ENCODE results near the gene PLN.

Gene PLN

GRCh38 chr6:118565311-118565960 lies 17.3 kb downstream of the PLN start:
- DNase-seq (ENCODE audit: extremely low spot score): peak; percentile 20
- ChIA-PET POLR2A (no interaction called here), CTCF (interaction anchor here (0.6 to 1.8 kb wide), 4 partner anchors 15 to 331 kb away, joined by 4 to 6 read pairs (median 4); no protein-coding TSS in a partner anchor)
- TF ChIP-seq SUZ12 (IDR thresholded peaks at IDR 0.05) (no peak), FOXM1 (IDR thresholded peaks at IDR 0.05; ENCODE audit: borderline replicate concordance) (no peak), PKNOX1 (IDR thresholded peaks at IDR 0.05) (no peak), ELF4 (IDR thresholded peaks at IDR 0.05) (no peak), LEF1 (IDR thresholded peaks at IDR 0.05; ENCODE audit: borderline replicate concordance) (no peak), BHLHE40 (IDR thresholded peaks at IDR 0.05; ENCODE audit: borderline replicate concordance) (no peak), NFRKB (IDR thresholded peaks at IDR 0.05) (no peak)

- CTCF ChIA-PET: no interaction called here
Observed at GRCh38 chr6:118567974-118568373, 19.9 kb downstream of the PLN start.

DNA sequence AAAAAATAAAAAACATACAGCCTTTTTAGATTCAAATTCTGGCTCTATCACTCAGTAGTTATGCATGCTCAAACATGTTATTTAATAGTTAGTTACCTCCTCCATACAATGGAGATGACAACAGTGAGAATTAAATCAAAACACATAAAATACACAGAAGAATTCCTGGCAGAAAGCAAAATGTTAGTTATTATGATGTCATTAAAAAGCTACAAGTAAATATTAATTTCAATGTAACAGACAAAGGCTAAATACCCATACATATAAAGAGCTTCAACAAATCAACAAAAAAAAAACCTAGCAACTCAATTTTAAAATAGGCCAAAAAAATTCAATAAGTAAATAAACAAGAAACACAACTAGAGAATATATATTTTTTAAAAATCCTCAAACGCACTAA lies 21.4 kb downstream of the PLN start:
- no peak for DNase-seq (ENCODE audit: extremely low spot score)
- no peak for TF ChIP-seq ZNF384 (IDR thresholded peaks at IDR 0.05)
- CTCF ChIA-PET: no interaction called here
- POLR2A ChIA-PET: no interaction called here

More at GRCh38 chr6:118567974-118568373, 19.9 kb downstream of the PLN start:
- TF ChIP-seq SP1 (IDR thresholded peaks at IDR 0.05): no peak
- no peak for TF ChIP-seq HDGF (IDR thresholded peaks at IDR 0.05; ENCODE audit: borderline replicate concordance)
- no peak for TF ChIP-seq ZNF384 (IDR thresholded peaks at IDR 0.05)
- TF ChIP-seq TARDBP (IDR thresholded peaks at IDR 0.05): no peak
- TF ChIP-seq L3MBTL2 (conservative IDR thresholded peaks at IDR 0.05): no peak
- TF ChIP-seq SUZ12 (IDR thresholded peaks at IDR 0.05): no peak
- TF ChIP-seq FOXK2 (IDR thresholded peaks at IDR 0.05): no peak
- no peak for TF ChIP-seq ARNT (IDR thresholded peaks at IDR 0.05)
- no peak for TF ChIP-seq FOXA1 (IDR thresholded peaks at IDR 0.05)
- TF ChIP-seq ELF4 (IDR thresholded peaks at IDR 0.05): no peak
- TF ChIP-seq NFRKB (IDR thresholded peaks at IDR 0.05): no peak
- TF ChIP-seq FOXM1 (IDR thresholded peaks at IDR 0.05; ENCODE audit: borderline replicate concordance): no peak
- TF ChIP-seq CTBP1 (IDR thresholded peaks at IDR 0.05; ENCODE audit: borderline replicate concordance): no peak
- TF ChIP-seq PKNOX1 (IDR thresholded peaks at IDR 0.05): no peak
- no peak for TF ChIP-seq LEF1 (IDR thresholded peaks at IDR 0.05; ENCODE audit: borderline replicate concordance)
- no peak for TF ChIP-seq BHLHE40 (IDR thresholded peaks at IDR 0.05; ENCODE audit: borderline replicate concordance)
- DNase-seq (ENCODE audit: extremely low spot score): no peak
- POLR2A ChIA-PET: no interaction called here

DNA sequence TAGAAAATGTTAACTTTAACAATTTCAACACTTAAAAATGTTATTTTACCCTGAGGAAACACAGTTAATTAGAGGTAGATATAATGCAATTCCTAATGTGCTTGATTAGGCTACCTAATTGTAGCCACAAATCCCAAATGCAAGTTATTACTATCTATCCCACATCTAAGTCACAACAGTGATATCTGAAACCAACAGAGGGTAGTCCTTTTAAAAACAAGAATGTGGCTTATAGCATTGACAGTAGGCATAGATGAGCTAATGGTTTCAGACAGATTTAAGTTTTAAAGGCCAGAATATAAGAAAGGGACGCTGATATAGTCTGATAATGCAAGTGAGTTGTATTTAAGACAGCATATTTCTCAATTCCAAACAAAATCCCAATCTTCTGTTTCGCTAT lies 23.0 kb downstream of the PLN start:
- CTCF ChIA-PET: interaction anchor here (1.2 kb wide), 1 partner anchor 9 kb away, joined by 4 read pairs; no protein-coding TSS in a partner anchor
- DNase-seq (ENCODE audit: extremely low spot score): no peak
- TF ChIP-seq FOXA1 (IDR thresholded peaks at IDR 0.05): no peak
- TF ChIP-seq L3MBTL2 (conservative IDR thresholded peaks at IDR 0.05): no peak
- TF ChIP-seq PKNOX1 (IDR thresholded peaks at IDR 0.05): no peak
- TF ChIP-seq ZNF384 (IDR thresholded peaks at IDR 0.05): no peak
- TF ChIP-seq FOXM1 (IDR thresholded peaks at IDR 0.05; ENCODE audit: borderline replicate concordance): no peak
- no peak for TF ChIP-seq NFRKB (IDR thresholded peaks at IDR 0.05)
- TF ChIP-seq ELF4 (IDR thresholded peaks at IDR 0.05): no peak
- TF ChIP-seq BHLHE40 (IDR thresholded peaks at IDR 0.05; ENCODE audit: borderline replicate concordance): no peak
- TF ChIP-seq CTBP1 (IDR thresholded peaks at IDR 0.05; ENCODE audit: borderline replicate concordance): no peak
- TF ChIP-seq TARDBP (IDR thresholded peaks at IDR 0.05): no peak
- no peak for TF ChIP-seq LEF1 (IDR thresholded peaks at IDR 0.05; ENCODE audit: borderline replicate concordance)
- no peak for TF ChIP-seq ARNT (IDR thresholded peaks at IDR 0.05)
- POLR2A ChIA-PET: no interaction called here

DNA sequence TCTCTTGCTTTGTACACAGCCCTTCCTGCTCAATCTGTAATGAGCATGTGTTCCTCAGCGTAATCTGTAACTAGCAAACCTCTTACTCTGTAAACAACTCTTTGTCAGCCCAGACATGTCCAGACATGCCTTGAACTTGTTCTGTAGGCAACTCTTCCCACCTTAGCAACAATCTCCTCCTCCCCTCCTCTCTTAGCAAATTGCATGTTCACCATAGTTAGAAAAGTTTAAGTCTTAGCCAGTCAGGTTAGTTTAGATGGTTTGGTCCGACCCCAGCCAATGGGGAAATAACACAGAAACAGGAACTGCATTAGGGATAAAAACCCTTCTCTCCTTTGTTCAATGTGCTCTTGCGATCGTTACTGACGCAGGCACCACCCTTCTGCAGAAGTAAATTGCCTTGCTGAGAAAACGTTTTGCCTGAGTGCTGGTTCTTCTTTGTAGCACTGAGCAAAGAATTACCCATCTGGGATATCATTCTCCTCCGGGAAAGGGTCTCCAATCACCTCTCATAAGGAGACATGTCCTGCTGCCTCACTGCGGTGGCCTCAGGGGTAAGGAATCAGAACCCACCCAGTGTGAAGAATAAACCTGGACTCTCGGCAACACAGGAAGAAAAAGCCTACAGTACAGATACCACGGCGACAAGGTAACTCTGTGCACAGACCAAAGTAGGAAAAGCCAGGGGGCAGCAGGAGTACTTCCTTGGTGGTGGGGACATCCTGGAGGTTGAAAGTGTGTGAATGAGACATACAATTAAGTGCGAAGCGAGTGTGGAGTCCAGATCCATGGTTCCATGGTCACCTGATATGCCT lies 26.2 kb downstream of the PLN start:
- DNase-seq (ENCODE audit: extremely low spot score): no peak
- no peak for TF ChIP-seq CTBP1 (IDR thresholded peaks at IDR 0.05; ENCODE audit: borderline replicate concordance)
- TF ChIP-seq ARNT (IDR thresholded peaks at IDR 0.05): no peak
- no peak for TF ChIP-seq BHLHE40 (IDR thresholded peaks at IDR 0.05; ENCODE audit: borderline replicate concordance)
- TF ChIP-seq NFRKB (IDR thresholded peaks at IDR 0.05): no peak
- TF ChIP-seq ELF4 (IDR thresholded peaks at IDR 0.05): no peak
- TF ChIP-seq ZNF384 (IDR thresholded peaks at IDR 0.05): no peak
- no peak for TF ChIP-seq FOXK2 (IDR thresholded peaks at IDR 0.05)
- ChIA-PET POLR2A (no interaction called here), CTCF (no interaction called here)

DNA sequence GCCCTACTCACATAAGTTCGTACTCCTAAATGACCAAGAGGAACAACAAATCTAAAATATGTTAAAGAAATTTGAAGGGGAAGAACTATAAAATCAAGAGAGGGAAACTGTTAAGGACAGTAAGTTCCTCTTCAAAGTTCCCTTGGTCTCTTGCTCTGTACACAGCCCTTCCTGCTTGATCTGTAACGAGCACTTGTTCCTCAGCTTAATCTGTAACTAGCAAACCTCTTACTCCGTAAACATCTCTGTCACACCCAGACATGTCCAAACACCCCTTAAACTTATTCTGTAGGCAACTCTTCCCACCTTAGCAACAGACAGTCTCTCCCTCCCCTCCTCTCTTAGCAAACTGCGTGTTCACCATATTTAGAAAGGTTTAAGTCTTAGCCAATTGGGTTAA lies 29.9 kb downstream of the PLN start:
- POLR2A ChIA-PET: no interaction called here

More for the DNA sequence above, 29.9 kb downstream of the PLN start:
- CTCF ChIA-PET: no interaction called here
- no peak for TF ChIP-seq L3MBTL2 (conservative IDR thresholded peaks at IDR 0.05)
- TF ChIP-seq HDGF (IDR thresholded peaks at IDR 0.05; ENCODE audit: borderline replicate concordance): no peak
- no peak for TF ChIP-seq ARNT (IDR thresholded peaks at IDR 0.05)
- no peak for TF ChIP-seq TARDBP (IDR thresholded peaks at IDR 0.05)
- no peak for TF ChIP-seq NFRKB (IDR thresholded peaks at IDR 0.05)
- TF ChIP-seq ZNF384 (IDR thresholded peaks at IDR 0.05): no peak
- no peak for DNase-seq (ENCODE audit: extremely low spot score)
